ENCODE results near the gene MVB12A. TPM values are rescaled to one million over a fixed set of nuclear protein-coding genes. Genes with fewer than 3 reads are reported as not detected.
A peak's percentile ranks its signal among the peaks of the same experiment; 100 is the strongest.

MVB12A gene
- total RNA-seq, 2 donors from 2014 or later, result 71.2 to 75.7 TPM

GRCh38 chr19:17460372-17461230 lies 40.8 kb downstream of the MVB12A start, which contains the start of gene NXNL1:
Gene NXNL1, minus strand, starts transcription at chr19:17460926. Its CDS starts 57 bp downstream, at chr19:17460869.
- 89% methylated on average over 26 of the region's 26 CpGs for WGBS
- TF ChIP-seq POLR2A (IDR thresholded peaks at IDR 0.05), result no peak
- TF ChIP-seq CTCF (IDR thresholded peaks at IDR 0.05), result no peak
- no peak for TF ChIP-seq POLR2AphosphoS5 (IDR thresholded peaks at IDR 0.05)
- no peak within 1 kb of the TSS for H3K27ac ChIP-seq
- no peak within 1 kb of the TSS for H3K4me3 ChIP-seq
- no peaks in the 10 kb centered on the region for H3K9me3 ChIP-seq
- intact Hi-C loops (cut with DNase I), result no loop called here
- no peaks in the 10 kb centered on the region for H3K36me3 ChIP-seq
- H3K4me1 ChIP-seq (replicated peaks), result no peaks in the 10 kb centered on the region
- no peak for DNase-seq (ENCODE audit: low spot score)
- H3K27me3 ChIP-seq (replicated peaks; ENCODE audit: insufficient read depth), result peaks cover 2% of the 10 kb centered on the region

GRCh38 chr19:17466487-17466850 lies 46.6 kb downstream of the MVB12A start:
- H3K4me1 ChIP-seq (replicated peaks), result peaks cover under 1% of the 10 kb centered on the region
- H3K27ac ChIP-seq, result no peak overlapping the region
- TF ChIP-seq POLR2A (IDR thresholded peaks at IDR 0.05) (no peak), POLR2AphosphoS5 (IDR thresholded peaks at IDR 0.05) (no peak), CTCF (IDR thresholded peaks at IDR 0.05) (peak in 1 of 4 experiments; percentile 8)
- WGBS, result 33% methylated on average over 6 of the region's 6 CpGs
- H3K9me3 ChIP-seq, result no peaks in the 10 kb centered on the region
- no peak overlapping the region for H3K4me3 ChIP-seq
- H3K27me3 ChIP-seq (replicated peaks; ENCODE audit: insufficient read depth), result no peaks in the 10 kb centered on the region
- DNase-seq (ENCODE audit: low spot score), result no peak
- H3K36me3 ChIP-seq, result no peaks in the 10 kb centered on the region
- intact Hi-C loops (cut with DNase I), result loop anchor here (5.0 kb wide), 1 partner anchor 119 kb away; no protein-coding TSS in a partner anchor

GRCh38 chr19:17467471-17468301 lies 47.8 kb downstream of the MVB12A start:
- H3K27me3 ChIP-seq (replicated peaks; ENCODE audit: insufficient read depth), result no peaks in the 10 kb centered on the region
- peak overlapping the region; percentile 91 to 97 for H3K27ac ChIP-seq
- no peak for DNase-seq (ENCODE audit: low spot score)
- WGBS, result 70% methylated on average over 12 of the region's 12 CpGs
- H3K4me3 ChIP-seq, result no peak overlapping the region
- peaks cover 3% of the 10 kb centered on the region for H3K4me1 ChIP-seq (replicated peaks)
- H3K9me3 ChIP-seq, result no peaks in the 10 kb centered on the region
- no peaks in the 10 kb centered on the region for H3K36me3 ChIP-seq
- intact Hi-C loops (cut with DNase I), result loop anchor here (2.0 to 5.0 kb wide), 2 partner anchors 45 to 120 kb away; no protein-coding TSS in a partner anchor
- no peak for TF ChIP-seq POLR2A (IDR thresholded peaks at IDR 0.05)
- no peak for TF ChIP-seq CTCF (IDR thresholded peaks at IDR 0.05)
- no peak for TF ChIP-seq POLR2AphosphoS5 (IDR thresholded peaks at IDR 0.05)

- intact Hi-C loops (cut with DNase I), result loop anchor here (2.0 to 5.0 kb wide), 2 partner anchors 46 to 121 kb away; no protein-coding TSS in a partner anchor
- no peaks in the 10 kb centered on the region for H3K36me3 ChIP-seq
- DNase-seq (ENCODE audit: low spot score), result peak; percentile 72
- H3K4me1 ChIP-seq (replicated peaks), result peaks cover 3% of the 10 kb centered on the region
- WGBS, result 46% methylated on average over 25 of the region's 25 CpGs
- H3K9me3 ChIP-seq, result no peaks in the 10 kb centered on the region
- H3K4me3 ChIP-seq, result peak overlapping the region; percentile 86 to 90
- no peaks in the 10 kb centered on the region for H3K27me3 ChIP-seq (replicated peaks; ENCODE audit: insufficient read depth)
- peak overlapping the region; percentile 91 to 97 for H3K27ac ChIP-seq
- TF ChIP-seq POLR2A (IDR thresholded peaks at IDR 0.05) (peak; percentile 33), POLR2AphosphoS5 (IDR thresholded peaks at IDR 0.05) (peak; percentile 70), CTCF (IDR thresholded peaks at IDR 0.05) (no peak)
These were observed 48.6 kb downstream of the MVB12A start for GRCh38 chr19:17468302-17469091.
